Heart left ventricle (tissue), 16 donors: Measurements from ENCODE around the gene CRYZL1. TPM values are rescaled to one million over a fixed set of nuclear protein-coding genes. Genes with fewer than 3 reads are reported as not detected.

Experiments
- ATAC-seq, 4 donors: fragments of 200-7000 bp; cut with Tn5 transposase; one replicate each; pipeline ENCODE4 v1.9.1; 2020 to 2022; ENCODE audit warnings: moderate library complexity in 4 of 4, mild to moderate bottlenecking in 3 of 4, moderate number of reproducible peaks in 1 of 4
- DNase-seq, 5 donors: peaks; one replicate each; pipeline ENCODE4 v3.0.0-alpha.2; 2020
- H3K27ac ChIP-seq, 12 donors: fragments of 200-600 bp; sonication (generic) in 4 of 12; one replicate each; pipeline versions ENCODE4 v1.5.0 to v1.8.0; 2016 to 2022; ENCODE audit warnings: mild to moderate bottlenecking in 2 of 12
- H3K27me3 ChIP-seq, 9 donors: fragments of 200-600 bp; sonication (generic) in 2 of 9; one replicate each; pipeline versions ENCODE4 v1.5.1 to v1.8.0; 2016 to 2022; ENCODE audit warnings: mild to moderate bottlenecking in 3 of 9
- H3K36me3 ChIP-seq, 9 donors: fragments of 200-600 bp; sonication (generic) in 2 of 9; one replicate each; pipeline versions ENCODE4 v1.5.0 to v1.8.0; 2018 to 2022; ENCODE audit warnings: mild to moderate bottlenecking in 2 of 9
- H3K4me1 ChIP-seq, 12 donors: fragments of 200-600 bp; sonication (generic) in 4 of 12; one replicate each; pipeline versions ENCODE4 v1.5.0 to v1.8.0; 2016 to 2022; ENCODE audit warnings: mild to moderate bottlenecking in 3 of 12
- H3K4me3 ChIP-seq, 12 donors: fragments of 200-600 bp; sonication (generic) in 4 of 12; one replicate each; pipeline versions ENCODE4 v1.5.0 to v1.8.0; 2017 to 2022; ENCODE audit warnings: mild to moderate bottlenecking in 9 of 12, moderate library complexity in 4 of 12
- H3K9me3 ChIP-seq, 12 donors: fragments of 200-600 bp; sonication (generic) in 4 of 12; one replicate each; pipeline versions ENCODE4 v1.5.0 to v1.8.0; 2016 to 2022; ENCODE audit warnings: mild to moderate bottlenecking in 1 of 12
- CTCF ChIP-seq, 12 donors: fragments of 200-600 bp; sonication (generic) in 4 of 12; IDR thresholded peaks; one replicate each; pipeline versions ENCODE4 v1.5.0 to v1.8.0; 2018 to 2022; ENCODE audit warnings: antibody characterized with exemption in 12 of 12, mild to moderate bottlenecking in 5 of 12
- POLR2A ChIP-seq, 2 donors: fragments of 450-650 bp; IDR thresholded peaks; one replicate each; pipeline ENCODE4 v1.6.1; 2017; ENCODE audit warnings: antibody characterized with exemption in 2 of 2, mild to moderate bottlenecking in 2 of 2, moderate library complexity in 2 of 2
- WGBS, 4 donors: extraction: QIAGEN DNeasy Blood & Tissue Kit in 2 of 4; methylation state at CpG; one replicate each; pipeline versions ENCODE4 v1.1.5 to v1.1.7; 2013 to 2018; 5-methylcytosine and 5-hydroxymethylcytosine counted together
- intact Hi-C, 10 donors: fragments of 100-400 bp; cut with DNase I; formaldehyde crosslinking; loops; one replicate each; pipeline versions ENCODE4 v1.11.1 to v1.14.2; 2022
- polyA plus RNA-seq, 2 donors: library from polyadenylated mRNA; stranded (reverse); fragments of 200-250 nt; gene quantifications; one replicate each; pipeline ENCODE4 v1.2.3, GENCODE V29; 2013
- total RNA-seq, 9 donors: library from RNA; depleted of rRNA in 2 of 9; stranded (reverse); fragments of >200 nt in 2 of 9; fragmentation: NEBNext Ultra II Directional in 3 of 9; extraction: Animal tissue kit (Norgen Biotek cat#: 25700) in 3 of 9; gene quantifications; one replicate each; pipeline versions ENCODE4 v1.1.0 to v1.2.4, GENCODE V29; 2016 to 2023
- donor health status: ischemic (EF 13 %, LVEDD 7.1; RV severe dilation, severe dysfunction).
- donor health status: healthy with polysubstance abuse.
- donor health status: DM: no; HTN: yes; CAD: no.
- donor health status: DM: no; HTN: no; CAD: no.
- donor health status: ischemic (EF 25% LVEDD 6.9; RV normal size, moderate dysfunction).
- donor health status: ischemic (EF 25% LVEDD 5.7; RV mildly dilated, moderate dysfunction).
- donor health status: healthy.
- donor health status: DM: yes; HTN: yes; CAD: no.
- donor health status: ischemic (EF 35%, LVEDD 5.7; RV mildly dilated, moderate dysfunction).
- donor health status: nonischemic (EF 11% LVEDD 7.7; RV severe dilation, severe dysfunction).
- donor health status: DM: yes; HTN: yes; CAD: no.
- donor health status: PGD.
- donor health status: ischemic (EF 29% LVEDD 5.4; RV normal size, mild dysfunction).
- donor health status: nonischemic (EF 23%, LVEDD 6.1; RV moderate dilation, normal function).

Gene CRYZL1
- total and polyA plus RNA-seq, 11 donors: 15.2 to 33.8 (median 25.1) TPM

DNA sequence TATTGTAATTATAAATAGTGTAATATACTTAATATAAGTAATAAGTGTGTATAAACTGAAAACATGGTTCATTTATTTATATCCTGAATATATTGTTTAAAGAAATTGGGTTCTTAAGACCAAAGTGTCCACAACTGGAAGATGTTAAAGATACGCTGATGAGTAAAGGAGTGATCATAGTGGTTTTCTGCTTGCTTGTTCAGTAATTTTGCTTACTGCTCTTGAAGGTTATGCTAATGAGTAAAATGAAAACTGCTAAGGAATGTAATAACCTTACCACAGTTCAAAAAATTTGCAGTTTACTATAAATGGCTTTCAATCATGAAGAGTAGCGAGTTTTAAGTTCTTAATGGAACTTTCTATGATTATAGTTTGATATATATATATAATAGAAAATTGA lies 75.0 kb downstream of the CRYZL1 start:
- TF ChIP-seq CTCF (IDR thresholded peaks at IDR 0.05): no peak
- no peak for TF ChIP-seq POLR2A (IDR thresholded peaks at IDR 0.05)

GRCh38 chr21:33562389-33562788 lies 79.2 kb downstream of the CRYZL1 start:
- Histone ChIP-seq H3K27ac (no peak overlapping the region), H3K27me3 (no peaks in the 10 kb centered on the region), H3K9me3 (no peaks in the 10 kb centered on the region), H3K36me3 (peaks cover 3 to 100% (median 78%) of the 10 kb centered on the region in 9 donors), H3K4me3 (no peak overlapping the region), H3K4me1 (peaks cover 0 to 29% (median 9%) of the 10 kb centered on the region in 12 donors)
- 94 to 98% (median 96%) methylated on average over 2 of the region's 2 CpGs for WGBS, 4 donors
- intact Hi-C loops: no loop called here
- ATAC-seq (no peak), DNase-seq (no peak)
- TF ChIP-seq CTCF (IDR thresholded peaks at IDR 0.05): no peak
- TF ChIP-seq POLR2A (IDR thresholded peaks at IDR 0.05): no peak

More for the DNA sequence above, 75.0 kb downstream of the CRYZL1 start:
- Histone ChIP-seq H3K9me3 (no peaks in the 10 kb centered on the region), H3K27me3 (no peaks in the 10 kb centered on the region), H3K4me1 (peaks cover 0 to 16% (median under 1%) of the 10 kb centered on the region in 12 donors), H3K27ac (no peak overlapping the region), H3K4me3 (no peak overlapping the region), H3K36me3 (peaks cover 0 to 100% (median 78%) of the 10 kb centered on the region in 9 donors)
- intact Hi-C loops: no loop called here
- ATAC-seq (no peak), DNase-seq (no peak)
- WGBS, 4 donors: 98% methylated on average over 2 of the region's 2 CpGs

- TF ChIP-seq POLR2A (IDR thresholded peaks at IDR 0.05): no peak
- TF ChIP-seq CTCF (IDR thresholded peaks at IDR 0.05): no peak
- Histone ChIP-seq H3K4me1 (peaks cover 0 to 36% (median 14%) of the 10 kb centered on the region in 12 donors), H3K4me3 (no peak overlapping the region), H3K36me3 (peaks cover 3 to 100% (median 79%) of the 10 kb centered on the region in 9 donors), H3K9me3 (no peaks in the 10 kb centered on the region), H3K27me3 (no peaks in the 10 kb centered on the region), H3K27ac (no peak overlapping the region)
- DNase-seq (no peak), ATAC-seq (no peak)
- intact Hi-C loops: no loop called here
- WGBS, 4 donors: 60 to 76% (median 63%) methylated on average over 2 of the region's 2 CpGs
Measured at GRCh38 chr21:33561373-33561772, 80.2 kb downstream of the CRYZL1 start.

DNA sequence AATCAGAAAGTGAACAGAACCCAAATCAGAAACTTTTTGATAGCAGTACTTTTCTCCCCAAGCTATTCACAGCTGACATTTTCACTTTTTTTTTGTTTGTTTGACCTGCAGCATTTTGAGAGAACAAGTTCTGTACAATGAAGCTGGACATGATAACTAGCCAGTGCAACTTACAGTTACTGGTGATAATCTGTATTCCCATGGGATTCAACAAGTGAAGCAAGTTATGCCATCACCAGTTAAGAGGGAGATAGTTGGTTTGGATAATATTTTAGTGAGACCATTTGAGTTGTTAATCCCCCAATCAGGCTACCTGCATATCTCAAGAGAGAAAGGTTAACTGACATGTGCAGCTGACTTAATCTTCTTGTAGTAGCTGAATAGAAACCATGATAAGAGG lies 80.6 kb downstream of the CRYZL1 start:
- Histone ChIP-seq H3K27me3 (no peaks in the 10 kb centered on the region), H3K4me1 (peaks cover 0 to 40% (median 16%) of the 10 kb centered on the region in 12 donors), H3K36me3 (peaks cover 3 to 100% (median 83%) of the 10 kb centered on the region in 9 donors), H3K4me3 (no peak overlapping the region), H3K9me3 (no peaks in the 10 kb centered on the region), H3K27ac (no peak overlapping the region)
- ATAC-seq (no peak), DNase-seq (no peak)
- no peak for TF ChIP-seq POLR2A (IDR thresholded peaks at IDR 0.05)
- no peak for TF ChIP-seq CTCF (IDR thresholded peaks at IDR 0.05)
- intact Hi-C loops: no loop called here
